K562 (cell line): Measurements from ENCODE around the gene PPP1R9A. TPM values are rescaled to one million over a fixed set of nuclear protein-coding genes. Genes with fewer than 3 reads are reported as not detected.

Experiments used
- ATAC-seq: fragments of 200-7000 bp; cut with Tn5 transposase; 3 replicates; pipeline ENCODE4 v1.9.1; 2020; ENCODE audit warnings: moderate library complexity
- BruUV-seq: library from RNA; stranded (reverse); fragments of 400-500 nt; replicated peaks from 2 replicates; lab custom pipeline; 2021; lab: Mats Ljungman, UMichigan
- CTCF ChIA-PET: fragments of 300-600 bp; formaldehyde crosslinking; extraction: SDS; loops from one replicate; lab custom pipeline; 2021; ENCODE audit warnings: low intra/inter-chr PET ratio; lab: Yijun Ruan, JAX
- POLR2A ChIA-PET: fragments of 300-600, 350-650 bp; sonication (Branson Sonifier 250); formaldehyde crosslinking; extraction: SDS; loops from one replicate; lab custom pipeline; 2021; ENCODE audit warnings: antibody characterized with exemption, inconsistent platforms; lab: Yijun Ruan, JAX
- DNase-seq, 4 experiments: peaks; one replicate each; pipeline versions ENCODE4 v3.0.0 to v3.0.0-alpha.2; 2011 to 2018; ENCODE audit warnings: low spot score in 3 of 4, mixed read lengths in 3 of 4; ENCODE audit errors: extremely low read depth in 1 of 4
- FAIRE-seq: peaks from 2 replicates; lab custom pipeline; 2011; peaks lifted over from hg19 to GRCh38; lab: Jason Lieb, UNC
- H2AFZ ChIP-seq: 2 replicates; pipeline ENCODE4 v1.6.0; 2011; ENCODE audit warnings: low read depth, low read length, control low read depth, inconsistent platforms
- H3K27ac ChIP-seq: fragments of 200-600 bp; 3 replicates; pipeline ENCODE4 v1.8.0; 2011; ENCODE audit warnings: low read depth, mild to moderate bottlenecking, control low read depth, inconsistent platforms, low read length, moderate library complexity, mixed read lengths; ENCODE audit errors: extremely low read depth
- H3K27me3 ChIP-seq, 2 experiments: fragments of 300-600 bp in 1 of 2; 2 replicates in 1 of 2; 3 replicates in 1 of 2; pipeline versions ENCODE4 v1.6.0 to v1.8.0; 2011; ENCODE audit warnings: inconsistent platforms in 2 of 2, low read length in 2 of 2, mild to moderate bottlenecking in 1 of 2, mixed read lengths in 1 of 2, moderate library complexity in 1 of 2; ENCODE audit not compliant: control insufficient read depth in 2 of 2, insufficient read depth in 2 of 2
- H3K36me3 ChIP-seq: fragments of 300-600 bp; 3 replicates; pipeline ENCODE4 v1.8.0; 2011; ENCODE audit warnings: mild to moderate bottlenecking, low read length, inconsistent platforms; ENCODE audit not compliant: control insufficient read depth, insufficient read depth
- H3K4me1 ChIP-seq, 2 experiments: fragments of 200-600 bp in 1 of 2; replicated peaks in 1 of 2; 2 replicates in 1 of 2; 3 replicates in 1 of 2; pipeline versions ENCODE4 v1.5.1 to v1.8.0; 2011; ENCODE audit warnings: inconsistent platforms in 2 of 2, low read length in 2 of 2, mild to moderate bottlenecking in 1 of 2, mixed read lengths in 1 of 2, moderate library complexity in 1 of 2; ENCODE audit not compliant: control insufficient read depth in 2 of 2, insufficient read depth in 2 of 2
- H3K4me2 ChIP-seq: 2 replicates; pipeline ENCODE4 v1.6.1; 2011; ENCODE audit warnings: low read length, control low read depth, inconsistent platforms, mixed read lengths; ENCODE audit not compliant: insufficient read depth
- H3K4me3 ChIP-seq: fragments of 200-600 bp; sonication (generic), shearing (Covaris generic); 2 replicates; pipeline ENCODE4 v1.5.1; 2016; ENCODE audit warnings: control low read depth, inconsistent platforms
- H3K79me2 ChIP-seq: fragments of 200-600 bp; 3 replicates; pipeline ENCODE4 v1.8.0; 2011; ENCODE audit warnings: low read length, inconsistent platforms; ENCODE audit not compliant: control insufficient read depth, insufficient read depth
- H3K9ac ChIP-seq, 2 experiments: 2 replicates each; pipeline versions ENCODE4 v1.6.0 to v1.6.1; 2011; ENCODE audit warnings: low read depth in 2 of 2, low read length in 2 of 2, control low read depth in 1 of 2, inconsistent platforms in 1 of 2, mild to moderate bottlenecking in 1 of 2, mixed read lengths in 1 of 2; ENCODE audit not compliant: insufficient read depth in 1 of 2
- H3K9me1 ChIP-seq: one replicate; pipeline ENCODE4 v1.6.0; 2011; ENCODE audit warnings: inconsistent platforms, mild to moderate bottlenecking, low read length, moderate library complexity; ENCODE audit not compliant: control insufficient read depth, insufficient read depth
- H3K9me3 ChIP-seq: replicated peaks from 2 replicates; pipeline ENCODE4 v1.5.1; 2011; ENCODE audit warnings: low read depth, low read length, inconsistent platforms; ENCODE audit not compliant: control insufficient read depth, insufficient read depth
- H4K20me1 ChIP-seq: replicated peaks from 2 replicates; pipeline ENCODE4 v1.6.1; 2011; ENCODE audit warnings: low read length, inconsistent platforms, mixed read lengths; ENCODE audit not compliant: control insufficient read depth, insufficient read depth
- ARHGAP35 ChIP-seq: fragments of 450-650 bp; IDR thresholded peaks from 2 replicates; pipeline ENCODE4 v1.6.1; 2018; ENCODE audit not compliant: partially characterized antibody
- ETS2 ChIP-seq: IDR thresholded peaks from 2 replicates; pipeline ENCODE4 v1.6.1; 2016; ENCODE audit warnings: borderline replicate concordance, missing genetic modification characterization, mild to moderate bottlenecking, moderate library complexity, missing compliant biosample characterization; ENCODE audit not compliant: poor library complexity, severe bottlenecking
- HDAC8 ChIP-seq: fragments of 450-650 bp; IDR thresholded peaks from 2 replicates; pipeline ENCODE4 v1.6.1; 2016; ENCODE audit warnings: mild to moderate bottlenecking, missing genetic modification characterization, moderate library complexity, missing compliant biosample characterization
- HIVEP1 ChIP-seq: fragments of 250-450 bp; sonication (Bioruptor Pico); IDR thresholded peaks from 2 replicates; pipeline ENCODE4 v1.4.0; 2020; ENCODE audit warnings: mild to moderate bottlenecking
- HSF4 ChIP-seq: fragments of 250-450 bp; sonication (Bioruptor Pico); IDR thresholded peaks from 2 replicates; pipeline ENCODE4 v2.1.2; 2022; ENCODE audit warnings: mild to moderate bottlenecking, moderate library complexity, borderline replicate concordance
- MAFG ChIP-seq: fragments of 450-650 bp; conservative IDR thresholded peaks from 2 replicates; pipeline ENCODE4 v1.6.1; 2016; ENCODE audit warnings: missing genetic modification characterization, missing compliant biosample characterization
- NBN ChIP-seq: fragments of 450-650 bp; IDR thresholded peaks from 2 replicates; pipeline ENCODE4 v1.6.1; 2016; ENCODE audit warnings: low read depth, mild to moderate bottlenecking
- TFAM ChIP-seq: fragments of 250-450 bp; sonication (Bioruptor Pico); conservative IDR thresholded peaks from 2 replicates; pipeline ENCODE4 v1.5.0; 2021; ENCODE audit warnings: mild to moderate bottlenecking, moderate library complexity
- ZNF324 ChIP-seq: fragments of 250-450 bp; sonication (Bioruptor Pico); IDR thresholded peaks from 2 replicates; pipeline ENCODE4 v1.4.0; 2020; ENCODE audit warnings: mild to moderate bottlenecking
- ZNF668 ChIP-seq: fragments of 250-450 bp; sonication (Bioruptor Pico); IDR thresholded peaks from 2 replicates; pipeline ENCODE4 v1.8.0; 2022; ENCODE audit warnings: mild to moderate bottlenecking, inconsistent platforms
- ZNF766 ChIP-seq: fragments of 200-800 bp; sonication (Bioruptor generic); conservative IDR thresholded peaks from 2 replicates; pipeline ENCODE4 v1.6.1; 2016; ENCODE audit warnings: missing genetic modification characterization, missing compliant biosample characterization
- in situ Hi-C: fragments of 300-500 bp; cut with MboI; formaldehyde crosslinking; loops from 4 replicates; pipeline ENCODE4 v1.15.0; 2018; ENCODE audit warnings: inconsistent platforms, mixed read lengths
- intact Hi-C: fragments of 100-400 bp; cut with micrococcal nuclease; formaldehyde crosslinking; loops from 2 replicates; pipeline ENCODE4 v1.14.2; 2022
- polyA plus RNA-seq, 8 experiments: library from polyadenylated mRNA; depleted of rRNA in 4 of 8; stranded (reverse) in 5 of 8; unstranded in 3 of 8; fragments of >200 nt; fragmentation: Nextera tagmentation in 2 of 8; fragmentation: Illumina TruSeq in 1 of 8; extraction: Ambion mirVana in 2 of 8; extraction: Trizol in 1 of 8; gene quantifications; 2 replicates each; pipeline versions ENCODE4 v1.2.1 to v1.2.3, GENCODE V29; 2011 to 2014; ENCODE audit warnings: inconsistent platforms in 1 of 8, missing spikeins in 1 of 8
- total RNA-seq, 7 experiments: library from RNA; depleted of rRNA in 6 of 7; stranded (reverse); fragments of >200 nt in 6 of 7; fragmentation: Illumina TruSeq in 2 of 7; extraction: Trizol in 2 of 7; gene quantifications; 2 replicates each; pipeline versions ENCODE4 v1.2.1 to v1.2.3, GENCODE V29; 2011 to 2021; ENCODE audit warnings: low replicate concordance in 1 of 7
- TF ChIP-seq, protein P1 (sequence below): fragments of 200-400 bp; formaldehyde crosslinking; IDR thresholded peaks from 2 replicates; pipeline ENCODE4 v1.6.1; 2017; ENCODE audit warnings: mild to moderate bottlenecking, low read depth, low read length, moderate library complexity
- TF ChIP-seq, protein P2 (sequence below): IDR thresholded peaks from 3 replicates; pipeline ENCODE4 v1.6.1; 2011; ENCODE audit warnings: borderline replicate concordance, mild to moderate bottlenecking; ENCODE audit not compliant: insufficient read length, insufficient read depth
- TF ChIP-seq, protein P3 (sequence below): sonication (generic); formaldehyde crosslinking; IDR thresholded peaks from 2 replicates; pipeline ENCODE4 v1.8.0; 2022; ENCODE audit warnings: mild to moderate bottlenecking, missing genetic modification reagents, borderline replicate concordance
- TF ChIP-seq, protein P4 (sequence below): fragments of 450-650 bp; IDR thresholded peaks from 2 replicates; pipeline ENCODE4 v1.7.1; 2018; ENCODE audit warnings: mild to moderate bottlenecking, low read depth; ENCODE audit not compliant: partially characterized antibody

PPP1R9A gene
- total and polyA plus RNA-seq, 9 of the 15 experiments (the other 6 are each of a cell fraction or from before 2014, with no cell fraction given) = 0.24 TPM; not detected in 8

DNA sequence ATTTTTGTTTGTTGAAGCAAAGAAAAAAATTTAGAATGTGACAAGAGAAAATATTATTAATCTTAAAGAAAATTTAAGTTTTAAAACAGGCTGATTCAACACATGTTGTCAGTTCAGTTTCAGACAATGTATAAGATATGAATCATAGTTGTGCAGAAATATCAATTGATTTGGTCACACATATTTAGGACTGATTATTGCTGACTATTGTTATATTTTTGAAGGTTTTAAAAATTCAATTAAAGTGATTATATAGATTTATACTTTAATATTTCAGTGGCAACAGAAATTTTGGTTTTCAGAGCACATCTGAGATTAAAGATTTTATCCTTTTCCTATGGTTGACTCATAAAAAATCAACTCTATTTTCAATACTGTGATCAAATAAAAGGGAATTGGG is 284.4 kb downstream of the PPP1R9A start:
- Histone ChIP-seq H3K4me2 (no peak overlapping the region), H3K4me1 (no peaks in the 10 kb centered on the region), H3K9me1 (no peaks in the 10 kb centered on the region), H3K27me3 (no peaks in the 10 kb centered on the region), H3K9ac (no peak overlapping the region), H2AFZ (no peak overlapping the region), H4K20me1 (no peaks in the 10 kb centered on the region), H3K4me3 (no peak overlapping the region), H3K36me3 (no peaks in the 10 kb centered on the region), H3K27ac (no peak overlapping the region), H3K9me3 (no peaks in the 10 kb centered on the region; the same call in 1 of the 2 replicates), H3K79me2 (no peaks in the 10 kb centered on the region)
- FAIRE-seq (no peak), DNase-seq (no peak), ATAC-seq (no peak)
- CTCF ChIA-PET = no interaction called here
- POLR2A ChIA-PET = no interaction called here
- intact Hi-C loops (no loop called here), in situ Hi-C loops (no loop called here)
- BruUV-seq = no TSS peak
- TF ChIP-seq NBN (no peak), MAFG (tag) (0 out of 2 replicates have a peak, but pooled peaks have one; percentile 50), ZNF668 (CRISPR knock-in tag) (no peak), ZNF324 (CRISPR knock-in tag) (no peak), HIVEP1 (CRISPR knock-in tag) (no peak), HSF4 (CRISPR knock-in tag) (no peak), ARHGAP35 (no peak), ZNF766 (CRISPR knock-in tag) (no peak), ETS2 (no peak), HDAC8 (tag) (no peak), TFAM (CRISPR knock-in tag) (no peak)
- TF ChIP-seq, protein P1, sequence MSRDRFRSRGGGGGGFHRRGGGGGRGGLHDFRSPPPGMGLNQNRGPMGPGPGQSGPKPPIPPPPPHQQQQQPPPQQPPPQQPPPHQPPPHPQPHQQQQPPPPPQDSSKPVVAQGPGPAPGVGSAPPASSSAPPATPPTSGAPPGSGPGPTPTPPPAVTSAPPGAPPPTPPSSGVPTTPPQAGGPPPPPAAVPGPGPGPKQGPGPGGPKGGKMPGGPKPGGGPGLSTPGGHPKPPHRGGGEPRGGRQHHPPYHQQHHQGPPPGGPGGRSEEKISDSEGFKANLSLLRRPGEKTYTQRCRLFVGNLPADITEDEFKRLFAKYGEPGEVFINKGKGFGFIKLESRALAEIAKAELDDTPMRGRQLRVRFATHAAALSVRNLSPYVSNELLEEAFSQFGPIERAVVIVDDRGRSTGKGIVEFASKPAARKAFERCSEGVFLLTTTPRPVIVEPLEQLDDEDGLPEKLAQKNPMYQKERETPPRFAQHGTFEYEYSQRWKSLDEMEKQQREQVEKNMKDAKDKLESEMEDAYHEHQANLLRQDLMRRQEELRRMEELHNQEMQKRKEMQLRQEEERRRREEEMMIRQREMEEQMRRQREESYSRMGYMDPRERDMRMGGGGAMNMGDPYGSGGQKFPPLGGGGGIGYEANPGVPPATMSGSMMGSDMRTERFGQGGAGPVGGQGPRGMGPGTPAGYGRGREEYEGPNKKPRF = no peak
- TF ChIP-seq, protein P2, sequence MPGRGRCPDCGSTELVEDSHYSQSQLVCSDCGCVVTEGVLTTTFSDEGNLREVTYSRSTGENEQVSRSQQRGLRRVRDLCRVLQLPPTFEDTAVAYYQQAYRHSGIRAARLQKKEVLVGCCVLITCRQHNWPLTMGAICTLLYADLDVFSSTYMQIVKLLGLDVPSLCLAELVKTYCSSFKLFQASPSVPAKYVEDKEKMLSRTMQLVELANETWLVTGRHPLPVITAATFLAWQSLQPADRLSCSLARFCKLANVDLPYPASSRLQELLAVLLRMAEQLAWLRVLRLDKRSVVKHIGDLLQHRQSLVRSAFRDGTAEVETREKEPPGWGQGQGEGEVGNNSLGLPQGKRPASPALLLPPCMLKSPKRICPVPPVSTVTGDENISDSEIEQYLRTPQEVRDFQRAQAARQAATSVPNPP = no peak
- TF ChIP-seq, protein P3, sequence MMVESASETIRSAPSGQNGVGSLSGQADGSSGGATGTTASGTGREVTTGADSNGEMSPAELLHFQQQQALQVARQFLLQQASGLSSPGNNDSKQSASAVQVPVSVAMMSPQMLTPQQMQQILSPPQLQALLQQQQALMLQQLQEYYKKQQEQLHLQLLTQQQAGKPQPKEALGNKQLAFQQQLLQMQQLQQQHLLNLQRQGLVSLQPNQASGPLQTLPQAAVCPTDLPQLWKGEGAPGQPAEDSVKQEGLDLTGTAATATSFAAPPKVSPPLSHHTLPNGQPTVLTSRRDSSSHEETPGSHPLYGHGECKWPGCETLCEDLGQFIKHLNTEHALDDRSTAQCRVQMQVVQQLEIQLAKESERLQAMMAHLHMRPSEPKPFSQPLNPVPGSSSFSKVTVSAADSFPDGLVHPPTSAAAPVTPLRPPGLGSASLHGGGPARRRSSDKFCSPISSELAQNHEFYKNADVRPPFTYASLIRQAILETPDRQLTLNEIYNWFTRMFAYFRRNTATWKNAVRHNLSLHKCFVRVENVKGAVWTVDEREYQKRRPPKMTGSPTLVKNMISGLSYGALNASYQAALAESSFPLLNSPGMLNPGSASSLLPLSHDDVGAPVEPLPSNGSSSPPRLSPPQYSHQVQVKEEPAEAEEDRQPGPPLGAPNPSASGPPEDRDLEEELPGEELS = no peak
- TF ChIP-seq, protein P4, sequence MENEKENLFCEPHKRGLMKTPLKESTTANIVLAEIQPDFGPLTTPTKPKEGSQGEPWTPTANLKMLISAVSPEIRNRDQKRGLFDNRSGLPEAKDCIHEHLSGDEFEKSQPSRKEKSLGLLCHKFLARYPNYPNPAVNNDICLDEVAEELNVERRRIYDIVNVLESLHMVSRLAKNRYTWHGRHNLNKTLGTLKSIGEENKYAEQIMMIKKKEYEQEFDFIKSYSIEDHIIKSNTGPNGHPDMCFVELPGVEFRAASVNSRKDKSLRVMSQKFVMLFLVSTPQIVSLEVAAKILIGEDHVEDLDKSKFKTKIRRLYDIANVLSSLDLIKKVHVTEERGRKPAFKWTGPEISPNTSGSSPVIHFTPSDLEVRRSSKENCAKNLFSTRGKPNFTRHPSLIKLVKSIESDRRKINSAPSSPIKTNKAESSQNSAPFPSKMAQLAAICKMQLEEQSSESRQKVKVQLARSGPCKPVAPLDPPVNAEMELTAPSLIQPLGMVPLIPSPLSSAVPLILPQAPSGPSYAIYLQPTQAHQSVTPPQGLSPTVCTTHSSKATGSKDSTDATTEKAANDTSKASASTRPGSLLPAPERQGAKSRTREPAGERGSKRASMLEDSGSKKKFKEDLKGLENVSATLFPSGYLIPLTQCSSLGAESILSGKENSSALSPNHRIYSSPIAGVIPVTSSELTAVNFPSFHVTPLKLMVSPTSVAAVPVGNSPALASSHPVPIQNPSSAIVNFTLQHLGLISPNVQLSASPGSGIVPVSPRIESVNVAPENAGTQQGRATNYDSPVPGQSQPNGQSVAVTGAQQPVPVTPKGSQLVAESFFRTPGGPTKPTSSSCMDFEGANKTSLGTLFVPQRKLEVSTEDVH = no peak
